Liver (tissue), 3 donors: Measurements from ENCODE around the gene PLK3.

ENCODE experiments used
- EGR1 ChIP-seq, 2 donors: IDR thresholded peaks; 2 replicates each; pipeline ENCODE4 v1.6.1; 2016 to 2018; ENCODE audit warnings: antibody characterized with exemption in 2 of 2, low read depth in 2 of 2
- FOXA1 ChIP-seq: IDR thresholded peaks from 2 replicates; pipeline ENCODE4 v1.6.1; 2016; ENCODE audit warnings: antibody characterized with exemption
- GABPA ChIP-seq, 2 donors: IDR thresholded peaks in 1 of 2; conservative IDR thresholded peaks in 1 of 2; 2 replicates each; pipeline ENCODE4 v1.6.1; 2016; ENCODE audit warnings: antibody characterized with exemption in 2 of 2, mild to moderate bottlenecking in 1 of 2, moderate library complexity in 1 of 2
- HNF4G ChIP-seq: IDR thresholded peaks from 2 replicates; pipeline ENCODE4 v1.6.1; 2016; ENCODE audit warnings: antibody characterized with exemption
- JUND ChIP-seq, 2 donors: IDR thresholded peaks; 2 replicates each; pipeline ENCODE4 v1.6.1; 2016; ENCODE audit warnings: antibody characterized with exemption in 2 of 2
- RAD21 ChIP-seq, 2 donors: IDR thresholded peaks; 2 replicates each; pipeline ENCODE4 v1.6.1; 2016; ENCODE audit warnings: antibody characterized with exemption in 2 of 2, mild to moderate bottlenecking in 2 of 2
- REST ChIP-seq: IDR thresholded peaks from 2 replicates; pipeline ENCODE4 v1.6.1; 2016; ENCODE audit warnings: antibody characterized with exemption, mild to moderate bottlenecking
- SP1 ChIP-seq: IDR thresholded peaks from 2 replicates; pipeline ENCODE4 v1.6.1; 2018; ENCODE audit warnings: antibody characterized with exemption, mild to moderate bottlenecking
- TAF1 ChIP-seq: conservative IDR thresholded peaks from 2 replicates; pipeline ENCODE4 v1.6.1; 2016; ENCODE audit warnings: antibody characterized with exemption, mild to moderate bottlenecking
- YY1 ChIP-seq: IDR thresholded peaks from 2 replicates; pipeline ENCODE4 v1.6.1; 2016; ENCODE audit warnings: antibody characterized with exemption, mild to moderate bottlenecking
- TF ChIP-seq, protein P1 (sequence below): IDR thresholded peaks from 2 replicates; pipeline ENCODE4 v1.6.1; 2016; ENCODE audit warnings: antibody characterized with exemption
- TF ChIP-seq, protein P2 (sequence below): fragments of 150-350 bp; IDR thresholded peaks from 2 replicates; pipeline ENCODE4 v1.5.1; 2017; ENCODE audit warnings: improper control_type of control experiment, low read depth, low read length; ENCODE audit not compliant: missing input control
- donor health status: healthy.
- donor health status: healthy.

- TF ChIP-seq, protein P1, sequence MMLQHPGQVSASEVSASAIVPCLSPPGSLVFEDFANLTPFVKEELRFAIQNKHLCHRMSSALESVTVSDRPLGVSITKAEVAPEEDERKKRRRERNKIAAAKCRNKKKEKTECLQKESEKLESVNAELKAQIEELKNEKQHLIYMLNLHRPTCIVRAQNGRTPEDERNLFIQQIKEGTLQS = no peak
- TF ChIP-seq SP1 = no peak
- TF ChIP-seq, protein P2, sequence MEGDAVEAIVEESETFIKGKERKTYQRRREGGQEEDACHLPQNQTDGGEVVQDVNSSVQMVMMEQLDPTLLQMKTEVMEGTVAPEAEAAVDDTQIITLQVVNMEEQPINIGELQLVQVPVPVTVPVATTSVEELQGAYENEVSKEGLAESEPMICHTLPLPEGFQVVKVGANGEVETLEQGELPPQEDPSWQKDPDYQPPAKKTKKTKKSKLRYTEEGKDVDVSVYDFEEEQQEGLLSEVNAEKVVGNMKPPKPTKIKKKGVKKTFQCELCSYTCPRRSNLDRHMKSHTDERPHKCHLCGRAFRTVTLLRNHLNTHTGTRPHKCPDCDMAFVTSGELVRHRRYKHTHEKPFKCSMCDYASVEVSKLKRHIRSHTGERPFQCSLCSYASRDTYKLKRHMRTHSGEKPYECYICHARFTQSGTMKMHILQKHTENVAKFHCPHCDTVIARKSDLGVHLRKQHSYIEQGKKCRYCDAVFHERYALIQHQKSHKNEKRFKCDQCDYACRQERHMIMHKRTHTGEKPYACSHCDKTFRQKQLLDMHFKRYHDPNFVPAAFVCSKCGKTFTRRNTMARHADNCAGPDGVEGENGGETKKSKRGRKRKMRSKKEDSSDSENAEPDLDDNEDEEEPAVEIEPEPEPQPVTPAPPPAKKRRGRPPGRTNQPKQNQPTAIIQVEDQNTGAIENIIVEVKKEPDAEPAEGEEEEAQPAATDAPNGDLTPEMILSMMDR = no peak
- no peak for TF ChIP-seq RAD21 (IDR thresholded peaks at IDR 0.05)
- no peak for TF ChIP-seq YY1
- TF ChIP-seq REST = no peak
- no peak for TF ChIP-seq JUND (IDR thresholded peaks at IDR 0.05)
- no peak for TF ChIP-seq FOXA1
- no peak for TF ChIP-seq EGR1 (IDR thresholded peaks at IDR 0.05; ENCODE audit: low read depth in 2 of 2)
- TF ChIP-seq HNF4G = no peak
- TF ChIP-seq GABPA (IDR thresholded peaks at IDR 0.05 in 1 of 2, conservative IDR thresholded peaks at IDR 0.05 in 1 of 2) = no peak
- no peak for TF ChIP-seq TAF1
Measured at GRCh38 chr1:44803062-44803311, 2.8 kb downstream of the PLK3 start.
